Right atrium auricular region (tissue), 2 donors: ENCODE data around the gene SMURF2. TPM values are rescaled to one million over a fixed set of nuclear protein-coding genes. Genes with fewer than 3 reads are reported as not detected.

ENCODE experiments used
- DNase-seq: peaks from one replicate; pipeline ENCODE4 v3.0.0-alpha.2; 2019; ENCODE audit warnings: low spot score
- H3K27ac ChIP-seq, 2 donors: fragments of 200-600 bp; sonication (generic); 1 replicate in 1 of 2; 2 replicates in 1 of 2; pipeline ENCODE4 v1.5.1; 2016 to 2019
- H3K27me3 ChIP-seq, 2 donors: fragments of 200-600 bp; sonication (generic); one replicate each; pipeline versions ENCODE4 v1.5.1 to v1.6.0; 2017 to 2019
- H3K36me3 ChIP-seq: fragments of 200-600 bp; sonication (generic); one replicate; pipeline ENCODE4 v1.5.1; 2016
- H3K4me1 ChIP-seq, 2 donors: fragments of 200-600 bp; sonication (generic); one replicate each; pipeline versions ENCODE4 v1.5.1 to v1.6.0; 2017 to 2019
- H3K4me3 ChIP-seq, 2 donors: fragments of 200-600 bp; sonication (generic); 1 replicate in 1 of 2; 2 replicates in 1 of 2; pipeline ENCODE4 v1.5.1; 2017 to 2019; ENCODE audit warnings: mild to moderate bottlenecking in 1 of 2, moderate library complexity in 1 of 2
- H3K9me3 ChIP-seq, 2 donors: fragments of 200-600 bp; sonication (generic); one replicate each; pipeline ENCODE4 v1.5.1; 2019
- total RNA-seq, 2 donors: library from RNA; depleted of rRNA; stranded (reverse); fragments of >200 nt; gene quantifications; one replicate each; pipeline ENCODE4 v1.1.0, GENCODE V29; 2016
- TF ChIP-seq, protein P1 (sequence below), 2 donors: fragments of 200-600 bp; sonication (generic); IDR thresholded peaks; one replicate each; pipeline ENCODE4 v1.5.1; 2019; ENCODE audit warnings: antibody characterized with exemption in 2 of 2

Gene SMURF2
- total RNA-seq, 2 donors from 2014 or later, result 12.6 to 15.3 TPM

DNA sequence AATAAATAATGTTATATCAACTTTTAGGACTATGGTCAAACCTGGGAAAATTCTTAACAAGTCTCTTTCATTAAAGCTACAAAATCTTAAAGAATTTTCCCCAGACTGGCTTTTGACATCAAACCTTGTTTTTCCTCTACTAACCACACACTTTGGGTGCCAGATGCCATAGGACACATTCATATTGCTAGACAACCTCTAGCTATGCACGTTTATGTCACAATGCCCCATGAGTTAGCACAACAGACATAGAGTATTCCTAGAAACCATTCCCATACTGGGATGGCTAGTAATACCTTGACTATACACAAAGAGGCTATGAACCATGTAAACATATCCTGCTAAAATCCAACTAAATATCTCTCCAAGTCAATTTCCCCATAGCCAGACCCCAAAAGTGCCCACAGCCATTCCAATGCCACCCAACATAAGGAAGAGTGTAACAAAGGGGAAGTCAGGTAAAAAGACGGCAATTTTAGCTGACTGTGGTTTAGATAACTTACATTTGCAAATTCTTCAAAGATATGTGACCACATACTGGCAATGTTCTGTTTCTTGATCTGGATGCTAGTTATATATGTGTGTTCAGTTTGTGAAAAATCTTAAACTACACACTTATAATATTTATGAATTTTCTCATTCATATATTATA, 23.4 kb downstream of the SMURF2 start:
- DNase-seq, result no peak
- peaks cover 0 to 30% of the 10 kb centered on the region in 2 donors for H3K4me1 ChIP-seq
- H3K36me3 ChIP-seq, result no peaks in the 10 kb centered on the region
- no peak overlapping the region for H3K4me3 ChIP-seq
- TF ChIP-seq, protein P1, sequence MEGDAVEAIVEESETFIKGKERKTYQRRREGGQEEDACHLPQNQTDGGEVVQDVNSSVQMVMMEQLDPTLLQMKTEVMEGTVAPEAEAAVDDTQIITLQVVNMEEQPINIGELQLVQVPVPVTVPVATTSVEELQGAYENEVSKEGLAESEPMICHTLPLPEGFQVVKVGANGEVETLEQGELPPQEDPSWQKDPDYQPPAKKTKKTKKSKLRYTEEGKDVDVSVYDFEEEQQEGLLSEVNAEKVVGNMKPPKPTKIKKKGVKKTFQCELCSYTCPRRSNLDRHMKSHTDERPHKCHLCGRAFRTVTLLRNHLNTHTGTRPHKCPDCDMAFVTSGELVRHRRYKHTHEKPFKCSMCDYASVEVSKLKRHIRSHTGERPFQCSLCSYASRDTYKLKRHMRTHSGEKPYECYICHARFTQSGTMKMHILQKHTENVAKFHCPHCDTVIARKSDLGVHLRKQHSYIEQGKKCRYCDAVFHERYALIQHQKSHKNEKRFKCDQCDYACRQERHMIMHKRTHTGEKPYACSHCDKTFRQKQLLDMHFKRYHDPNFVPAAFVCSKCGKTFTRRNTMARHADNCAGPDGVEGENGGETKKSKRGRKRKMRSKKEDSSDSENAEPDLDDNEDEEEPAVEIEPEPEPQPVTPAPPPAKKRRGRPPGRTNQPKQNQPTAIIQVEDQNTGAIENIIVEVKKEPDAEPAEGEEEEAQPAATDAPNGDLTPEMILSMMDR (IDR thresholded peaks at IDR 0.05), result no peak
- H3K27ac ChIP-seq, result no peak overlapping the region
- H3K27me3 ChIP-seq, result no peaks in the 10 kb centered on the region
- no peaks in the 10 kb centered on the region for H3K9me3 ChIP-seq

DNA sequence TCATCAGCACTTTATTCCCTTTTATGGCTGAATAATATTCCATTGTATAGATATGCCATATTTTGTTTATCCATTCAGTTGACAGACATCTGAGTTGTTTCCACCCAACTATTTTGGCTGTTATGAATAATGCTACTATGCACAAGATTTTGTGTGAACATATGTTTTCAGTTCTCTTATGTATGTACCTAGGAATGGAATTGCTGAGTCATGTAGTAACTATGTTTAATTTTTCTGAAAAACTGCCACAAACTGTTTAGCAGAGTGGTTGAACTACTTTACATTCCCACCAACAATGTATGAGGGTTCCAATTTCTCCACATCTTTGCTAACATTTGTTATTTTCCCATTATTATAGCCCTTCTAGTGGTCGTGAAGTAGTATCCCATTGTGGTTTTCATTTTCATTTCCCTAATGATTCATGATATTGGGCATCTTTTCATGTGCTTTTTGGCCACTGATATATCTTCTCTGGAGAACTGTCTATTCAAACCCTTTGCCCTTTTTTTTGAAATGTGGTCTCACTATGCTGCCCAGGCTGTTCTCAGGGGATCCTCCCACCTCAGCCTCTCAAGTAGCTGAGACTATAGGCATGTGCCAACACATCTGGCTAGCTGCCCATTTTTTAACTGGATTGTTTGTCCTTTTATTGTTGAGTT, 26.3 kb downstream of the SMURF2 start:
- Histone ChIP-seq H3K4me1 (peaks cover 0 to 31% of the 10 kb centered on the region in 2 donors), H3K27ac (no peak overlapping the region), H3K27me3 (no peaks in the 10 kb centered on the region), H3K4me3 (no peak overlapping the region), H3K36me3 (no peaks in the 10 kb centered on the region), H3K9me3 (no peaks in the 10 kb centered on the region)
- TF ChIP-seq, protein P1 (IDR thresholded peaks at IDR 0.05), result no peak
- DNase-seq, result no peak

DNA sequence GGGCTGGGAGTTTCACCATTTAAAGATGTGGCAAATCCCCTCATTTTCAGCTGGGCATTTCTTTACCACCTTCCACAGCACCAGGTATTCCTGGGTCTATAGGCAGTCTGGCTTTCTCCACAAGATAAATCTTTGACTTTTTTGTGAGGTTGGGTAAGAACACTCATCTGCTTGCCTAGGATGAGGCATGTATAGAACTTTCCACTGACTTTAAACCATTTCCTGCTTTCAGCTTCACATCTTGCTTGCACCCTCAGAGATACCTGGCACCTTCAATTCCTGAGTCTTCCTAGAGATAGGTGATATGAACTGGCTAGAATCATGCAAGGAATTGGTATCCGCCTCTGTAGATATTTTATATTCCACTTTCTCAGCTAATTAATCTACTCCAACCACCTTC, 27.9 kb downstream of the SMURF2 start:
- no peak overlapping the region for H3K4me3 ChIP-seq
- no peaks in the 10 kb centered on the region for H3K27me3 ChIP-seq
- no peaks in the 10 kb centered on the region for H3K9me3 ChIP-seq
- H3K27ac ChIP-seq, result no peak overlapping the region
- H3K36me3 ChIP-seq, result no peaks in the 10 kb centered on the region
- DNase-seq, result no peak
- TF ChIP-seq, protein P1 (IDR thresholded peaks at IDR 0.05), result no peak
- H3K4me1 ChIP-seq, result peaks cover 0 to 33% of the 10 kb centered on the region in 2 donors

DNA sequence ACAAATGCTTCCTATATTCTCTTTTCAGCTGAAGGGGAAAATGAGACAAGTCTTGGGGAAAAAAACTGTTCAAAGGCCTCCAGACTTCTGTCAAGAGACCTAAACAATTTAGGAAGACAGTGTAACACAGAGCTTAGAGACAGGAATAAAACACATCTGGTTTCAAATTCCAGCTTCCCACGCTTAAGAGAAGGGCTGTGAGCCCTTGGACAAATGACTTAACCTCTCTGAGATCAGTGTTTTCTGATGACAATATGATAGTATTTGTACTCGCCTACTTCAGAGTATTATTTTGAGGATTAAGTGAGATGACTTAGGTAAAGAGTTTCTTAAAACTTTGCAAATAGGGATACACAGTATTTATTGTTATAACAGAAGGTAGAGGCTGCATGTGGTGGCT, 29.5 kb downstream of the SMURF2 start:
- peaks cover 0 to 32% of the 10 kb centered on the region in 2 donors for H3K4me1 ChIP-seq
- no peaks in the 10 kb centered on the region for H3K27me3 ChIP-seq
- no peaks in the 10 kb centered on the region for H3K36me3 ChIP-seq
- DNase-seq, result no peak
- TF ChIP-seq, protein P1 (IDR thresholded peaks at IDR 0.05), result no peak
- no peak overlapping the region for H3K4me3 ChIP-seq
- no peaks in the 10 kb centered on the region for H3K9me3 ChIP-seq
- H3K27ac ChIP-seq, result no peak overlapping the region

DNA sequence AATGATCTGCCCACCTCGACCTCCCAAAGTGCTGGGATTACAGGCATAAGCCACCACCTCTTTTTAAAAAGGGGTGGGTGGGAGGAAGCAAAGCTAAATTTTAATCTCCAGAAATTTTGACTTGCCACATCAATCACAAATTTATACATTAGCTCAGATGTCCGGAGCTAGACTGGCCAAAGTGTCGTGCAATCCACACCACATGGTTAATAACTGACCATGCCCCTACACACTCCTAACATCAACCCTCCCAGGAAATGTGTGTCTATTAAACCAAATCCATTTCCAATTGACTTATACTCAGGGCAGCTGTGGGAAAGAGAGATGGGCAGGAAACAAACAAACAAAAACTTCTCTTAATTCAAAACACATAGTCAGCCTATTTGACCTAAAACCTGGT, 29.9 kb downstream of the SMURF2 start:
- no peaks in the 10 kb centered on the region for H3K9me3 ChIP-seq
- TF ChIP-seq, protein P1 (IDR thresholded peaks at IDR 0.05), result no peak
- no peak overlapping the region for H3K27ac ChIP-seq
- H3K27me3 ChIP-seq, result no peaks in the 10 kb centered on the region
- no peak overlapping the region for H3K4me3 ChIP-seq
- peaks cover 0 to 36% of the 10 kb centered on the region in 2 donors for H3K4me1 ChIP-seq
- no peaks in the 10 kb centered on the region for H3K36me3 ChIP-seq
- DNase-seq, result no peak
